Raji (cell line): ENCODE measurements around the gene SMURF2.

Source experiments
- POLR2A ChIP-seq: IDR thresholded peaks from 2 replicates; pipeline ENCODE4 v1.6.1; 2011; ENCODE audit warnings: low read depth, low read length, control low read depth; ENCODE audit not compliant: insufficient read depth

The SMURF2 gene

GRCh38 chr17:64608571-64608981 lies 53.5 kb downstream of the SMURF2 start:
- TF ChIP-seq POLR2A, result no peak

DNA sequence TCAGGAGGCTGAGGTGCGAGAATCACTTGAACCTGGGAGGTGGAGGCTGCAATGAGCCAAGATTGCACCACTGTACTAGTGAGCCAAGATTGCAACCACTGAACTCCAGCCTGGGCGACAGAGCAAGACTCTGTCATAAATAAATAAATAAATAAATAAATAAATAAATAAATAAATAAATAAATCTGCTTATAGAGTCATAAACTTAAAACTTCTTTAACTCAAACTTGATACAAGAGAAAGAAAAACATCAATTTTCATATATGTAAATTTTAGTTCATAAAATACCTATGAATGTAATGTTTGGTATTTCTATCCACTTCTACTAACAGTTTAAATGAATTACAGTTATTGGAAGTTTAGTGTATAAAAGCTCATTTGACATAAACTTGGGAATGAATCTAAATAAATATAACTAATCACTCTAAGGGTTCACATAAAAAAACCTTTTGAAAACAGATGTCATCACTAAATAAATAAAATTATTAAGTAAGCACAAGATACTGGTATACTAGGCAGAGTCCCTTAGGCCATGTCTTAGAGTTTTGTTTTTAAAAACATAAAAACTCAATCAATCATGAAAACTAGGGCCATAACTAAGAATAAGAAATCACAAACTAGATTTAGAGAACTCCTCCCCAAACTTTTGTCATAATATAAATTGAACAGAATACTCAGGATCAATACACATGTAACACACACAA lies 54.1 kb downstream of the SMURF2 start:
- TF ChIP-seq POLR2A, result no peak

GRCh38 chr17:64603987-64604386 lies 58.1 kb downstream of the SMURF2 start:
- no peak for TF ChIP-seq POLR2A

DNA sequence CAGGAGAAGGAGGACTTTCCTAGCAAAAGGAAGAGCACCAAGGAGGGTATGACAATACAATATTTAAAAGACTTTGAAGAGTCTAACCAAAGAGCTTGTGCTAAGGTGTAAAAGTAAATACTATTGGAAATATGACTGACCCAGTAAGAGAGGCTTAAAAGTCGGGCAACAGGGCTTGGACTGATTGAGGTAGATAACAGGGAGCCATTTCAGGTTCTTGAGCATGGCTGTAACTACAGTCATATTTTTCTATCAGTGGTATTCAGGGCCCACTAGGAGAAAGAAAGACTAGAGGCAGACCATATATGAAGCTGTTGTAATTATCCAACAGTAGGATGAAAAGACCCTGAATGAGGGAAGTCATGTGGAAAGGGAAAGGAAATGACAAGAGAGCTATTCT lies 62.3 kb downstream of the SMURF2 start:
- TF ChIP-seq POLR2A, result no peak

GRCh38 chr17:64599187-64599676 lies 62.9 kb downstream of the SMURF2 start:
- no peak for TF ChIP-seq POLR2A

GRCh38 chr17:64598672-64599071 lies 63.4 kb downstream of the SMURF2 start:
- no peak for TF ChIP-seq POLR2A

DNA sequence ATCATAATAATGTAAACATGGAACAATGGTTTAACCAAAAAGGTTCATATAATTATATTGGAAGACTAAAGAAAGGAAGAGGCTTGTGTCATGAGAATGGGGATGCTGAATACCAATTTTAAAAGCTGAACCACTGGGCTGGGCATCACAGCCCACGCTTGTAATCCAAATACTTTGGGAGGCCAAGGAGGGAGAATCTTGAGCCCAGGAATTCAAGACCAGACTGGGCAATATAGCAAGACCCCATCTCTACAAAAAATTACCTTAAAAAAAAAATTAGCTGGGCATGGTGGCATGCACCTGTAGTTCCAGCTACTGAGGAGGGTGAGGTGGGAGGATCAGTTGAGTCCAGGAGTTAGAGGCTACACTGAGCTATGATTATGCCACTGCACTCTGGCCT lies 65.1 kb downstream of the SMURF2 start:
- TF ChIP-seq POLR2A, result no peak

DNA sequence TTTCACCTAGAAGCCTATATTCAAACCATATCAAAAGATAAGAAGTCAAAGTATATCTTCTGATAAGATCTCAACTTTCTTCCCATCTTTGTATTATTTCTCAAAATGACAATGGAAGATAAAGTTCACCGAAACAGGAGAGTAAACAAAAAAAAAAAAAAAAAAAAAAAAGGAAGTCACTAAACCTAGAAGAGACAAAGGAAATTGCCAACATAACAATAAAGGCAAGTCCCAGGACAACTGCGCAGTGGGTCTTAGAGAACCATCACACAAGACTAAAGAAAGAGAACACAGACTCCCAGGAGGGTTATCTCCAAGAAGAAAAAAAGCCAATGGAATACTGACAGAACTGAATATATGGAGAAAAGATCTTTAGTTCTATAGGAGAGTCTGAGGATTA lies 65.7 kb downstream of the SMURF2 start:
- TF ChIP-seq POLR2A, result no peak

- TF ChIP-seq POLR2A, result no peak
Observed at GRCh38 chr17:64591944-64592343, 70.2 kb downstream of the SMURF2 start.

GRCh38 chr17:64585146-64585545 lies 77.0 kb downstream of the SMURF2 start:
- no peak for TF ChIP-seq POLR2A

DNA sequence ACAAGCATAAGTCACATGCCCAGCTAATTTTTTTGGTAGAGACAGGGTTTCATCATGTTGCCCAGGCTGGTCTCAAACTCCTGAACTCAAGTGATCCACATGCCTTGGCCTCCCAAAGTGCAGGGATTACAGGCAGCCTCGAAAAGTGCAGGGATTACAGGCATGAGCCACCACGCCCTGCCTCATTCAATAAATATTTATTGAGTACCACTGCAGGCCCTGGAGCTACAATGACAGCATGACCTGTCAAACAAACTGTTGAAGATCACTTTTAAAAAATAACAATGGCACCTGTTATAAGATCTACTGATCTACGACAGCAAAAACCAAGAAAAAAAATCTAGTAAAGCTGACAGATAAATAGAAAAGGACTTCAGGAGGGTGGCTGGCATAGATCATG lies 79.1 kb downstream of the SMURF2 start:
- no peak for TF ChIP-seq POLR2A

GRCh38 chr17:64580384-64581315 lies 81.5 kb downstream of the SMURF2 start:
- TF ChIP-seq POLR2A, result no peak

GRCh38 chr17:64579917-64580316 lies 82.2 kb downstream of the SMURF2 start:
- no peak for TF ChIP-seq POLR2A

DNA sequence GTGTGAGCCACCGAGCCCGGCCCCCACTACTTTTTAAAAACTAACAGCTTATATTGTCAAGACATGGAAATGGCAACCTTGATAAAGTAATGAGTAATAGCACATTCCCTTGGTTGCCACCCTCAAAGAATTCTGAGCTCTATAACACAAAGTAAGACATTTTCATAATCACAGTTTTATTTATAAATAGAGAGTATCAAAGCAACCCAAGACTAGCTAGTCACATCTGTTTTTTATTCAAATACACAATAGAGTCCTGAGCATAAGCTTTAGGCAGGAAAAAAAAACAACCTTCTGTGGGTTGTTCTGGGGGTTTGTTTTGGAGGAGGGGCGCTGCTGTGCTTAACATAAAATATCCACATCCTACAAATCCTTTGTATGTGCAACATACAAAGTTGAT lies 86.7 kb downstream of the SMURF2 start:
- TF ChIP-seq POLR2A, result no peak

GRCh38 chr17:64574646-64575045 lies 87.5 kb downstream of the SMURF2 start:
- TF ChIP-seq POLR2A, result no peak

DNA sequence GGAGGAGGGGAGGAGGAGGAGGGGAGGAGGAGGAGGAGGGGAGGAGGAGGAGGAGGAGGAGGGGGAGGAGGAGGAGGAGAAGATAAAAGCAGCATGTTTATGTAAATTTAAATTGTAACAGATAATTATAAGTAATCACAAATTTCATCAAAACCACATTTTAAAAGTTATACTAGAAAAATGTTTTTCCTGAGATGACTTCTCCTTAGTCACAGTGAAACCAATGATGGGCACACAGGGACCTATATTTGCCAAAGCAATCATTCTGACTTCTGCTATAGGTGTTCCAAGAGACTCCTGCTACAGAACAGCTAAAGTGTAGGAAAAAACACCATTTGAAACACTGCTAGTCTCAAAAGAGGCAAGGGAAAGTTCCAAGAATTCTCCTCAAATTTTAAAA lies 88.9 kb downstream of the SMURF2 start:
- no peak for TF ChIP-seq POLR2A
